NCI-H2196 treated with DMSO at 0.1 percent for 48 hours (cell line): ENCODE results near the gene SULT4A1.

Experiments
- DNase-seq: peaks from one replicate; lab custom pipeline; 2025; ENCODE audit not compliant: unreplicated experiment; lab: John Stamatoyannopoulos, UW

Gene SULT4A1

GRCh38 chr22:43845981-43846380, 16.3 kb downstream of the SULT4A1 start:
- no peak for DNase-seq

GRCh38 chr22:43844560-43845545, 17.5 kb downstream of the SULT4A1 start:
- no peak for DNase-seq

GRCh38 chr22:43843783-43844530, 18.4 kb downstream of the SULT4A1 start:
- no peak for DNase-seq

GRCh38 chr22:43841742-43842141, 20.6 kb downstream of the SULT4A1 start:
- DNase-seq: no peak

- DNase-seq: no peak
These were observed 21.5 kb downstream of the SULT4A1 start for GRCh38 chr22:43840851-43841250.

DNA sequence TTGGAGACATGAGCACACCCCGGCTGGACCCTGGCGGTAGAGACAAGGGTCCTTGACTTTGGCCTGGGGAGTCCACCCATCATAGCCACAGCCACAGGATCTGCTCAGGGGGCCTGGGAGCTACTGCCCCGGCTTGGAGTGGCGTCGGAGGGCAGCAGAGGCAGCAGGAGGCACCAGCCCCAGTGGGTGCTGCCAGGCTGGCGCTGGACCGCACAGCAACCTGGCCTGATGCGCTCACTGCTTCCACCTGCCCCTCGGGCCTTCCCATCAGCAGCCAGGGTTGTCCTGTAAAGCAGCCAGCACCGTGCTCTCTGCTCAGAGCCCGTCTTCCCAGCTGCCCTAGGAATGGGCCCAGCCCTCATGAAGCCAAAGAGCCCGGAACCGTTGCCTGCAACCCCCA, 21.9 kb downstream of the SULT4A1 start:
- no peak for DNase-seq

DNA sequence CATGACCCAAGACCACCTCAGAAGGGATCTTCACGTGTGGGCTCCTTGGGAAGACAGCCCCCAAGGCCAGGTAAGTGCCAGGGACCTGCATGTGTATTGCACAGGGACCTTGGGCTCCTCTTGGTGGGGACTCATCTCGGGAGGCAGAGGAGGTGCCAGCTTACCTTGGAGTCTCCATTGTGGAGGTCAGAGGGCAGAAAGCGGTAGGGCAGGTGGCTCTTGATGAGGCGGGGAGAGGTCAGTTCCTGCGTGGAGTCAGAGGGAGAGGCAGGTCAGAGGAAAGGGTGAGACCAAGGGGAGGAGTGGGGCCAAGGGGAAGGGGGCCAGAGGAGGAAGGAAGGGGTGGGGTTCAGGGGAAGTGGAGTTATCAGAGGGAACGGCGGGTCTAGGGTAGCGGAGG, 22.5 kb downstream of the SULT4A1 start:
- no peak for DNase-seq

GRCh38 chr22:43838571-43839307, 23.6 kb downstream of the SULT4A1 start:
- DNase-seq: no peak

DNA sequence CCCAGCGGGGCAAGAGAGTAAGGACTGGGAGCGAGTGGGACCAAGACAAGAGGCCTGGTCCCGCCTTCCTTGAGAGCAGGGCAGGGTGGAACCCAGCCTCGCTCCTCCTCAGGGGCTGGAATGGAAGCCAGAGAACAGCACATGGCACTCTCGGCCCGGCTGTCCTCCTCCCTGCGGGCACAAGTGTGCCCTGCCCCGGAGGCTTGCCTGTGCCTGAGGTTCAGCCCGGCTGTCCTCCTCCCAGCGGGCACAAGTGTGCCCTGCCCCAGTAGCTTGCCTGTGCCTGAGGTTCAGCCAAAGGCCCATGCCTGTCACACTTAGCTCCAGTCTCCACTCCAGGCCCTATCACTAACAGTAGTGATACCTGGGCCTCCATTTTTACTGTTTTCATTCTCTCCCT, 24.2 kb downstream of the SULT4A1 start:
- no peak for DNase-seq

- no peak for DNase-seq
These were observed 24.6 kb downstream of the SULT4A1 start for GRCh38 chr22:43837666-43838065.

DNA sequence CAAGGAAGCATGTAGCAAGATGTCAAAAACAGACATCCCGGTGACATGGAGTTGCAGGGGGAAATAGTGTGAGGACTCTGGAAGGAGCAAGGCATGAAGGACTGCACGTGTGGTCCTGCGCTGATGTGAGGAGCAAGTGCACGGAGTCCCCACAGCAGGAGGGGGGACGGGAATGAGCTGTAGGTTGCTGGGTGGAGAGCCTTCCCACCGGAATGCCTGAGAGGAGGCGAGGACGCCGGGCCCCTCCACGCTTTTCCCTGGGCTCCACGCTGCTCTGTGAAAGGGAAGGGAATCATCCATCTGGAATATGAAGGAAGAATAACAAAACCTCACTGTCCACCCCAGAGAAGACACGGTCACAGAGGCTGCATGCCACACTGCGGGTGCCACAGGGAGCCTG, 26.6 kb downstream of the SULT4A1 start:
- DNase-seq: no peak

DNA sequence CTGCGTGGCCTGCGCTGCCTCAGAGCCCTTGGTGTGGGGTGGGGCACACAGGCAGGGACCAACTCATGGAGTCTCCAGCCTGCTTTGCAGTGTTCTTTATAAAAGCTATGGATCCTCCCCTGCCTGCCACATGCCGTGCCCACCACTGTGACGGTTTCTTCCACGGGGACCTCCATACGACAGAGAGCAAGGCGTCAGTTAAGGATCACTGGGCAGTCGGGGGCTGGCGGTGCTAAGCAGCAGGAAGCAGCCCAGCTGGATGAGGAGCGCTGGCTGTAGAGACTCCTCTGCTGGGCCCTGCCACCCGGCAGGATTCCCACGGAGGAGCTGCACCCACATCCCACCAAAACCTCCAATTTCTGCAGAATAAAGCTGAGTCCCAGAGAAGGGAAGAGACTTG, 27.1 kb downstream of the SULT4A1 start:
- DNase-seq: no peak

GRCh38 chr22:43833286-43834240, 28.8 kb downstream of the SULT4A1 start:
- DNase-seq: no peak

- DNase-seq: no peak
These were observed 29.7 kb downstream of the SULT4A1 start for GRCh38 chr22:43832393-43833265.

DNA sequence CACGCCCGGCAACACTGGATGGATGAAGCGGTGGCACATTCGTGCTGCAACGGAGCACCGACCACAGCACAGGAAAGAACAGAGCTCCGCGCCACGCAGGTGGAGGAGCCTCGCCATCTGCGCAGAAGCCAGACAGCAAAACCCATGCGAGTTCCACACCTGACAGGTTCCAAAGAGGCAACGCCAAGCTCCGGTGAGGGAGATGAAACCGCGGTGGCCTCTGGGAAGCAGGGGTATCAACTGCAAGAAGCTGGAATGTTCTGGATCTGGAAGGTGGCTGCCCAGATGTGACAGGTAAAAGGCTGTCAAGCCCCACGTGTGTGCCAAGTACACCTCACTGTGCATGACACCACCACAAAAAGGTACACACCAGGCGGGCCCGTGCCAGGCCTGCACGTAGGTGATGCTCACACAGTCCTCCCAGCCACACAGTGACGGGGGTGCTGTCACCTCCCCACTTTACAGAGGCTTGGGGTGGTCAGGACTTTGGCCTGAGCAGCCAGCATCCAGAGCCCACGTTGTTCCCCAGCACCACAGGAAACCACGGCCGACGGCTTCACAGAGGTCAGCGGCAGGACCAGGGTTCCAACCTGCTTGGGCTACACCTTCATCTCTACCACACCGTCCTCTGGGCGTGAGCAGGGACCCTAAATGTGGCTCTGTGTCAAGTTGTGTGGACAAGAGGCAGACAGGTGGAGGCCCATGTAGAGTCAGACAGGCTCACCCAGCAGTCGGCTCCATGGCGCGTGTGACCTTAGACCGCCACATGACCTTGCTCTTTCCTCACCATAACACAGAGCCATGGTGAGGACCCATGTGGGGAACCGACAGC, 30.5 kb downstream of the SULT4A1 start:
- DNase-seq: no peak

DNA sequence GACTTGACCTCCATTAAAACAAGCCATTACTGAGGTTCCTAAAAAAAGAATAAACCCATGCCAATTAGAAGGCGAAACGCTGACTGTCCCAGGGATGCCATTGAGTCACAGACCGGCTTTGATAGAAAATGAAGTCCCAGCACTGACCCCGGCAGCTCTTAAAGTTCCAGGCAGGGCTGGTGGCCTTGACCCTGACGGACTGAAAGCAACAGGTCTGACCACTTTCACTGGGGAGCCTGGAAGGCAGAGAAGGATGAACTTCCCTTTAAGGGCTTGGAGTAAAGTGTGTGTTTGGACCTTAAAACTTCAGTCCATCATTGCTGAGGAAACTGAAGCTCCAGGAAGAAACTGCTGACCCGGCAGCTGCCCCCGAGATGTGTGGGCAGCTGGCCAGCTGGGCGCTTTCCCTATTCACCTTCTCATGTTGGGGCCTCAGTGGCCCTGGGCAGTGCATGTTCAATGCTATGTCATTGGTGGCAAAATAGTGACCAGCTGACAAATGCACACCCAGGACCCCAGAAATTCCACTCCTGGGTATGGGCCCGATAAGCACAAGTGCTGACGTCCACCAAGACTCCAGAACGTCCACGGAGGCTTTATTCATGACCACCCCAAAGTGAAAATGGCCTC, 31.3 kb downstream of the SULT4A1 start:
- no peak for DNase-seq

- peak; percentile 22 for DNase-seq
These were observed 32.1 kb downstream of the SULT4A1 start for GRCh38 chr22:43829904-43830851.
